ENCODE data around the gene RFPL3. TPM values are rescaled to one million over a fixed set of nuclear protein-coding genes. Genes with fewer than 3 reads are reported as not detected.

The RFPL3 gene
- total RNA-seq, 4 donors from 2014 or later = not detected

DNA sequence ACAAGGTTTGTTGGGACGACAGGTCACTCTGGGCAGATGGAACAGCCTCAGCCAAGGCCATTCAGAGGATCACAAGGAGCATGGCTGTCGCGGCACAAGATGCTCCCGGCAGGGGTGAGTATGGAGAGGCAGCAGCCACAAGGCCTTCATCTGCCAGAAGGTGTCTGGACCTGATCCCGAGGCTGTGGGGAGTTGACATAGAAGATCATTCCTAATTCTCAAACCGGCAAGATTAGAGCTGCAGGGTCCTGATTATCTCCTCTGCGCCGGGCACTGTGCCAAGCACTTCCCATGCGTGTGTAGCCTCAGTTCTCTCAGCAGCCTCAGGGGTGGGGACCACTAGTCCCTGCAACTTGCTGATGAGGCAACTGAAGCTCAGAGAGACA, 32.3 kb upstream of the RFPL3 start:
- TF ChIP-seq, protein P1, sequence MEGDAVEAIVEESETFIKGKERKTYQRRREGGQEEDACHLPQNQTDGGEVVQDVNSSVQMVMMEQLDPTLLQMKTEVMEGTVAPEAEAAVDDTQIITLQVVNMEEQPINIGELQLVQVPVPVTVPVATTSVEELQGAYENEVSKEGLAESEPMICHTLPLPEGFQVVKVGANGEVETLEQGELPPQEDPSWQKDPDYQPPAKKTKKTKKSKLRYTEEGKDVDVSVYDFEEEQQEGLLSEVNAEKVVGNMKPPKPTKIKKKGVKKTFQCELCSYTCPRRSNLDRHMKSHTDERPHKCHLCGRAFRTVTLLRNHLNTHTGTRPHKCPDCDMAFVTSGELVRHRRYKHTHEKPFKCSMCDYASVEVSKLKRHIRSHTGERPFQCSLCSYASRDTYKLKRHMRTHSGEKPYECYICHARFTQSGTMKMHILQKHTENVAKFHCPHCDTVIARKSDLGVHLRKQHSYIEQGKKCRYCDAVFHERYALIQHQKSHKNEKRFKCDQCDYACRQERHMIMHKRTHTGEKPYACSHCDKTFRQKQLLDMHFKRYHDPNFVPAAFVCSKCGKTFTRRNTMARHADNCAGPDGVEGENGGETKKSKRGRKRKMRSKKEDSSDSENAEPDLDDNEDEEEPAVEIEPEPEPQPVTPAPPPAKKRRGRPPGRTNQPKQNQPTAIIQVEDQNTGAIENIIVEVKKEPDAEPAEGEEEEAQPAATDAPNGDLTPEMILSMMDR (IDR thresholded peaks at IDR 0.05; ENCODE audit: low read depth) = no peak

DNA sequence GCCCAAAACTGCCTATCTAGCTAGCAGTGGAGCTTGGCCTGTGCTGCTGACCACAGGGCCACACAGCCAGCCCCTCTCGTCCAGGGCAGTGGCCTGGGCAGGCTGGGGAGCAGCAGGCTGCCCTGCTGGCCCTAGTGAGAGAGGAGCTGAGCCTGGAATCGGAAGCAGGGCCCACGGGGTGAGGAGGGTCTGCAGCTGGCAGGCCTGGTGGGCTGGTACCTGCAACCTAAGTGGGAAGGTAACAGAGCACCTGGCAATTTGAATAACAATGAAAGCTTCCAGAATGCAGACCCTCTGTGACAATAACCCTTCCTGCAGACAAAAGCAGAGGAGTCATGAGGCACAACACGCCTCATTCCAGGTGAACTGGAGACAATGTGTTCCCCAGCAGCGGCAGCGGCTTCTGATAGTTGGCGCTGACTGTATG, 31.8 kb upstream of the RFPL3 start:
- TF ChIP-seq, protein P1 (IDR thresholded peaks at IDR 0.05; ENCODE audit: low read depth) = no peak

DNA sequence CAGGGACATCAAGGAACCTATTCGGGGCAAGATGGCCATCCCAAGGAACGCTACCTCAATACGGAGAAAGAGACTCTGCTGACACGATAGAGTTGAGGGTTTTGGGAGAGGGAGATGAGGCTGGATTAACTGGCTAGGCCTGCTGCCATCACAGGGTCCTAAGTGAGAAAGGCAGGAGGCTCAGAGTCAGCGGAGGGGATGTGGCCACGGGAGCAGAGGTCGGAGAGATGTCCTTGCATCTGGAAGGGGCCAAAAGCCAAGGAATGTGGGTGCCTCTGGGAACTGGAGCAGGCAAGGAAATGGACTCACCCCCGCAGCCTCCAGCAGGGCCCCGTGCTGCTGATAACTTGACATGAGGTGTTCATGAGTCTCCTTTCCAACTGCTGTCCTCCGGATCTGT, 31.0 kb upstream of the RFPL3 start:
- TF ChIP-seq, protein P1 (IDR thresholded peaks at IDR 0.05; ENCODE audit: low read depth) = no peak

DNA sequence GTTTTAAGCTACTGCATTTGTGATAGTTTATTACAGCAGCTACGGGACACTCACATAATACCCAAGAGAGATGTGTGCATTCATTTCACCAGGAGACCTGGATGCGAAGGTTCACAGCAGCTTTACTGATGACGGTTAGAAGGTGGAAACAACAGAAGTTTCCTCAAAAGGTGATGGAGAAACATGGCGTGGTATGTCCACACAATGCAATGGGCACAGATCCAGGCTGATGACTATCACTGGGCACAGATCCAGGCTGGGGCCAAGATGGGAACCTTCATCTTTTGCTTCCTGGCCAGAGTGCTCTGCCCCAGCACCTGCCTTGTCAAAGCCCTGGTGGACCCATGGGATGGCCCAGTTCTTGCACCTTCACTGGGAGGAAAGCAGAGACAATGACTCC, 30.6 kb upstream of the RFPL3 start:
- TF ChIP-seq, protein P1 (IDR thresholded peaks at IDR 0.05; ENCODE audit: low read depth) = no peak

DNA sequence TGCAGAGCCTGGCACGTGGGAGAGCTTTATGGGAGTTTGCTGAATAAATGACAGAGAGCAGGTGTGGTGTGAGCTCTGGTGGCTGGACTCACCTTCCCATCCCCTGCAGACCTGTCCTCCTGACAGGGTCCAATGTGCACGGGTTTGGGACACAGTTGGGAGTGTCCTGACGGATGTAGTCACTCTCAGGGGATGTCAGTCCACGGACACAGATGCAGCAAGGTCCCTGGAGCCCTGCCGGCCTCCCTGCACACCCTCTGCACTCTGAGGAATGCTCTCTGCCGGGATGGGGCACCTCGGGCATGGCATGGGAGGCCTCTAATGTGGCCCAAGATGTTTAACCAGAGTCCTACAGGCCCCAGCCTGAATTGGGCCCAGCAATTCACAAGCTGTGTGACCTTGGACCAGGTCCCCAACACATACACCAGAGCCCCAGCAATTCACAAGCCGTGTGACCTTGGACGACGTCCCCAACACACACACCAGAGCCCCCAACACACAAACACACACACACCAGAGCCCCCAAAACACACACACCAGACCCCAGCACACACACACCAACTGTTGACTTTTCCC, 30.0 kb upstream of the RFPL3 start:
- TF ChIP-seq, protein P1 (IDR thresholded peaks at IDR 0.05; ENCODE audit: low read depth) = no peak

DNA sequence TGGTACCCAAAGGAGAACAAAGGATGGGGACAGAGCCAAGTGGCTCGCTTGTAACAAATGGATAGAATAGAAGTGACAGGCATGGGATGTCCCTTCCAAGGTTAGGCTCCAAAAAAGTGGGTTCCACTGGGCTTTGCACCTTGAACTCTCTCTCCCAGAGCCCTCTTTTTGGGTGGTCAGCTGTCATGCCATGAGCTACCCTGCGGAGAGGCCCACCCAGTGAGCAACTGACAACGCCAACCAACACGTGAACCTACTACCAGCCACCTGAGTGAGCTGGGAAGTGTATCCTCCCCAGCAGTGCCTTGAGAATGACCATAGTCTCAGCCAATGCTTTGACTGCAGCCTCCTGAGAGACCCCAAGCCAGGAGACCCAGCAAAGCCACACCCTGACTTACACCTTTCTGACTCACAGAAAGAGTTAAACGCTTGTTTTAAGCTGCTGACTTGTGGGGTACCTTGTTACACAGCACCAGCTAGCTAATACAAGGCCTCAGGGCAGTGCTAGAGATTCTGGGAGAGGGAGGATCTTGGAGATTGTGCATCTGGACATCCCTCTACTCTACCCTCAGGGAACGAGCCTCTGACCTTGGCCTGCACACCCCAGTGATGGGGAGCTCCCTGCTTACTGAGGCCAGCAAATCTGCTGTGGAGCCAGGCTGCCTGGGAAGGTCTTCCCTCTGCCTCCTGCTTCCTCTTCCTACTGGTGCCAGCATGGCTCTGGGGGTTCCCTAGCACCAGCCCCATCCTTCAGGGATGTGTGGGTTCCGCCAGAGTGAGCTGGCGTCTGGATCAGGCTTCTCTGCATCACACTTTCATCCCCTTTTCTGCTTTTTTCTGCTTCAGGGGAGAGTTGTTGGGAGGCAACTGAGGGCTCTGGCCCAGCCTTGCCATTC, 29.1 kb upstream of the RFPL3 start:
- TF ChIP-seq, protein P1 (IDR thresholded peaks at IDR 0.05; ENCODE audit: low read depth) = no peak

DNA sequence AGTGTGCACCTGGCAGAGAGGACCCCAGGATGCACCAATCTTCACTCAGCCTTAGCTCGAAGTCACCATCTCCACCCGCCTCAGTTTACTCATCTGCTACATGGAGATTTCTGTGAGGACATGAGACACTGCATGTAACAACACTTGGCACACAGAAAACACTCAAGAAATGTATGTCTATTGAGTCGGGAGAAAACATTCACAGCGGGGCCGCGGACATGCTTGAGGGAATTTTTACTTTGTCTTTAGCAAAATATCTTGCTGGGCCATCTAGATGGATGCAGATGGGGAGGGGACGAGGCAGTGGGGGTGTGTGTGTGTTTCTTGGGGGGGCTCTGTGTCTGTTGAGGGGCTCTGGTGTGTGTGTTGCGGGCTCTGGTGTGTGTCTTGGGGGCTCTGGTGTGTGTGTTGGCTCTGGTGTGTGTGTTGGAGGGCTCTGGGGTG, 28.4 kb upstream of the RFPL3 start:
- TF ChIP-seq, protein P1 (IDR thresholded peaks at IDR 0.05; ENCODE audit: low read depth) = no peak
